ENCODE measurements around the gene VPS35L.

VPS35L gene

GRCh38 chr16:19696961-19697360, 141.5 kb downstream of the VPS35L start:
- no peak overlapping the region for H3K4me2 ChIP-seq (ENCODE audit: low read length)

GRCh38 chr16:19697756-19698318, 142.3 kb downstream of the VPS35L start:
- Histone ChIP-seq H3F3A (ENCODE audit: control insufficient read depth, insufficient read depth) (no peaks in the 10 kb centered on the region), H3K9me2 (replicated peaks; ENCODE audit: control insufficient read depth, low read length) (no peaks in the 10 kb centered on the region), H3K4me1 (ENCODE audit: control insufficient read depth, low read length) (no peaks in the 10 kb centered on the region), H3K36me3 (ENCODE audit: control insufficient read depth, low read length) (peaks cover 31% of the 10 kb centered on the region), H3K4me3 (ENCODE audit: low read length) (no peak overlapping the region), H3K9me3 (ENCODE audit: control insufficient read depth, insufficient read depth, low read length) (no peaks in the 10 kb centered on the region), H3K27ac (ENCODE audit: low read depth, low read length) (no peak overlapping the region), H3K4me2 (ENCODE audit: low read length) (no peak overlapping the region), H3K79me2 (ENCODE audit: control insufficient read depth, low read length) (no peaks in the 10 kb centered on the region), H3K27me3 (ENCODE audit: control insufficient read depth, low read length) (no peaks in the 10 kb centered on the region), H4K20me1 (ENCODE audit: control insufficient read depth, insufficient read depth, low read depth, low read length) (peaks cover 4% of the 10 kb centered on the region; the same call in 1 of the 2 replicates)
- no peak for TF ChIP-seq CTCF (IDR thresholded peaks at IDR 0.05; ENCODE audit: low read depth, low read length, poor library complexity, severe bottlenecking)
- no peak for TF ChIP-seq EZH2phosphoT487 (IDR thresholded peaks at IDR 0.05; ENCODE audit: borderline replicate concordance, low read length)

More at GRCh38 chr16:19696961-19697360, 141.5 kb downstream of the VPS35L start:
- peaks cover 4% of the 10 kb centered on the region; the same call in 1 of the 2 replicates for H4K20me1 ChIP-seq (ENCODE audit: control insufficient read depth, insufficient read depth, low read depth, low read length)
- TF ChIP-seq CTCF (IDR thresholded peaks at IDR 0.05; ENCODE audit: low read depth, low read length, poor library complexity, severe bottlenecking) (no peak), EZH2phosphoT487 (IDR thresholded peaks at IDR 0.05; ENCODE audit: borderline replicate concordance, low read length) (no peak)
- no peaks in the 10 kb centered on the region for H3K4me1 ChIP-seq (ENCODE audit: control insufficient read depth, low read length)
- no peaks in the 10 kb centered on the region for H3F3A ChIP-seq (ENCODE audit: control insufficient read depth, insufficient read depth)
- peaks cover 24% of the 10 kb centered on the region for H3K36me3 ChIP-seq (ENCODE audit: control insufficient read depth, low read length)
- H3K79me2 ChIP-seq (ENCODE audit: control insufficient read depth, low read length): no peaks in the 10 kb centered on the region
- H3K27ac ChIP-seq (ENCODE audit: low read depth, low read length): no peak overlapping the region
- H3K27me3 ChIP-seq (ENCODE audit: control insufficient read depth, low read length): no peaks in the 10 kb centered on the region
- H3K9me3 ChIP-seq (ENCODE audit: control insufficient read depth, insufficient read depth, low read length): no peaks in the 10 kb centered on the region
- no peaks in the 10 kb centered on the region for H3K9me2 ChIP-seq (replicated peaks; ENCODE audit: control insufficient read depth, low read length)
- H3K4me3 ChIP-seq (ENCODE audit: low read length): no peak overlapping the region

GRCh38 chr16:19698480-19699465, 143.3 kb downstream of the VPS35L start:
- Histone ChIP-seq H3K79me2 (ENCODE audit: control insufficient read depth, low read length) (0 out of 2 replicates have a peak, but pooled peaks cover 2% of the 10 kb centered on the region), H3K4me3 (ENCODE audit: low read length) (no peak overlapping the region), H4K20me1 (ENCODE audit: control insufficient read depth, insufficient read depth, low read depth, low read length) (peaks cover 4% of the 10 kb centered on the region; the same call in 1 of the 2 replicates), H3K27ac (ENCODE audit: low read depth, low read length) (no peak overlapping the region), H3F3A (ENCODE audit: control insufficient read depth, insufficient read depth) (no peaks in the 10 kb centered on the region), H3K36me3 (ENCODE audit: control insufficient read depth, low read length) (peaks cover 40% of the 10 kb centered on the region), H3K4me1 (ENCODE audit: control insufficient read depth, low read length) (no peaks in the 10 kb centered on the region), H3K27me3 (ENCODE audit: control insufficient read depth, low read length) (no peaks in the 10 kb centered on the region), H3K4me2 (ENCODE audit: low read length) (no peak overlapping the region), H3K9me3 (ENCODE audit: control insufficient read depth, insufficient read depth, low read length) (no peaks in the 10 kb centered on the region), H3K9me2 (replicated peaks; ENCODE audit: control insufficient read depth, low read length) (no peaks in the 10 kb centered on the region)
- TF ChIP-seq EZH2phosphoT487 (IDR thresholded peaks at IDR 0.05; ENCODE audit: borderline replicate concordance, low read length) (no peak), CTCF (IDR thresholded peaks at IDR 0.05; ENCODE audit: low read depth, low read length, poor library complexity, severe bottlenecking) (no peak)

All from DOHH2 (cell line).